GM19467 (cell line): ENCODE results near the gene AKAP6.

ENCODE experiments used
- ATAC-seq: cut with Tn5 transposase; IDR thresholded peaks from one replicate; pipeline ENCODE4 v1.9.1; 2021; ENCODE audit warnings: mild to moderate bottlenecking, moderate library complexity; ENCODE audit not compliant: unreplicated experiment

Gene AKAP6

GRCh38 chr14:32728526-32728925 is 399.4 kb downstream of the AKAP6 start:
- no peak for ATAC-seq

GRCh38 chr14:32728976-32729375 is 399.9 kb downstream of the AKAP6 start:
- no peak for ATAC-seq

- ATAC-seq, result no peak
Observed at GRCh38 chr14:32731249-32731648, 402.2 kb downstream of the AKAP6 start.

GRCh38 chr14:32733015-32733414 is 403.9 kb downstream of the AKAP6 start:
- no peak for ATAC-seq

GRCh38 chr14:32734261-32734660 is 405.2 kb downstream of the AKAP6 start:
- ATAC-seq, result no peak

GRCh38 chr14:32737621-32738020 is 408.5 kb downstream of the AKAP6 start:
- no peak for ATAC-seq

- no peak for ATAC-seq
Observed at GRCh38 chr14:32738206-32738871, 409.2 kb downstream of the AKAP6 start.

GRCh38 chr14:32744811-32745445 is 415.8 kb downstream of the AKAP6 start:
- ATAC-seq, result no peak

- no peak for ATAC-seq
Observed at GRCh38 chr14:32754209-32754608, 425.1 kb downstream of the AKAP6 start.

- no peak for ATAC-seq
Observed at GRCh38 chr14:32756173-32756572, 427.1 kb downstream of the AKAP6 start.

- no peak for ATAC-seq
Observed at GRCh38 chr14:32756775-32757174, 427.7 kb downstream of the AKAP6 start.

- no peak for ATAC-seq
Observed at GRCh38 chr14:32757568-32757967, 428.5 kb downstream of the AKAP6 start.

- no peak for ATAC-seq
Observed at GRCh38 chr14:32761381-32761968, 432.4 kb downstream of the AKAP6 start.

GRCh38 chr14:32762886-32763285 is 433.8 kb downstream of the AKAP6 start:
- no peak for ATAC-seq

- ATAC-seq, result no peak
Observed at GRCh38 chr14:32763673-32764072, 434.6 kb downstream of the AKAP6 start.

GRCh38 chr14:32764131-32764530 is 435.0 kb downstream of the AKAP6 start:
- ATAC-seq, result no peak

GRCh38 chr14:32770422-32770821 is 441.3 kb downstream of the AKAP6 start:
- no peak for ATAC-seq

- ATAC-seq, result no peak
Observed at GRCh38 chr14:32774214-32774613, 445.1 kb downstream of the AKAP6 start.

GRCh38 chr14:32779840-32780239 is 450.7 kb downstream of the AKAP6 start:
- ATAC-seq, result no peak

- ATAC-seq, result no peak
Observed at GRCh38 chr14:32784405-32784804, 455.3 kb downstream of the AKAP6 start.

GRCh38 chr14:32785585-32785984 is 456.5 kb downstream of the AKAP6 start:
- no peak for ATAC-seq

GRCh38 chr14:32786886-32787285 is 457.8 kb downstream of the AKAP6 start:
- no peak for ATAC-seq
